Fibroblast of peridontal ligament (primary cell): ENCODE data around the gene LRRFIP1.

ENCODE experiments used
- DNase-seq: peaks from one replicate; pipeline ENCODE4 v3.0.0-alpha.2; 2010; ENCODE audit errors: extremely low read depth

The LRRFIP1 gene

DNA sequence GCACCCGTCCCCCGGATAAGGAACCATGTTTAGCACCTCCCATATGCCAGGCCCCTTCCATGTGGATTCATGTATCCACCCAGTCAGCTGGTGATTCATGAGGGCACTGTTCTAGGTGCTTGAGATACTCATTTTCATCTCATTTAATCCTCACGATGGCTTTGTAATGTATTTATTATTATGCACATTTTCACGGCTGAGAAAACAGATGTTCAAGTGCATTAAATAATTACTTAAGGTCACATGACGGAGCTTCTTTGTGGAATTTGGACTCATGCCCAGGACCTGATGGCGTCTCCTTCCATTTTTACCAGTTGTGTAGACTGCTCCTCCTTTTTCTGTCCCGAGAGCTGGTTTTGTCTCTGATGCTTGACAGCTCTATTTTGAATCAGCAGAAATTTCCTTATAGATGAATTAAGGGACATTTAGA is 99.0 kb downstream of the LRRFIP1 start:
- peak; percentile 40 for DNase-seq

DNA sequence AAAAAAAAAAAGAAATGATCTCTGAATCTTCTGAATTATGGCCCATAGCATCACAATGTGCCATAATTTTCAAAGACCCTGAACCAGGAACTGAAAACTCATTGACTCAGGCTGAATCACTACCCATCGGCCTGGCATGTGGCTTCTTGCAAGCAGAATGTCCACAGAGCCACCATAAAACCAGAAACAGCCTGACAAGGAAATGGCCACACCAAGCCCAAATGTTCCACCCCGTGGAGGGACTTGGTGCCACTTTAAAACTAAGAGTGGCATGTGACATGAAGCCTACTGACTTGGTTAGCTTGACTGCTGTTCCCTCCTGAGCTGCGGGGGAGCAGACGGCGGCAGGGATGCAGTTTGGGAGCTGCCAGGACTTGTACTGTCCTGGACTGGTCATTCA is 100.0 kb downstream of the LRRFIP1 start:
- no peak for DNase-seq

DNA sequence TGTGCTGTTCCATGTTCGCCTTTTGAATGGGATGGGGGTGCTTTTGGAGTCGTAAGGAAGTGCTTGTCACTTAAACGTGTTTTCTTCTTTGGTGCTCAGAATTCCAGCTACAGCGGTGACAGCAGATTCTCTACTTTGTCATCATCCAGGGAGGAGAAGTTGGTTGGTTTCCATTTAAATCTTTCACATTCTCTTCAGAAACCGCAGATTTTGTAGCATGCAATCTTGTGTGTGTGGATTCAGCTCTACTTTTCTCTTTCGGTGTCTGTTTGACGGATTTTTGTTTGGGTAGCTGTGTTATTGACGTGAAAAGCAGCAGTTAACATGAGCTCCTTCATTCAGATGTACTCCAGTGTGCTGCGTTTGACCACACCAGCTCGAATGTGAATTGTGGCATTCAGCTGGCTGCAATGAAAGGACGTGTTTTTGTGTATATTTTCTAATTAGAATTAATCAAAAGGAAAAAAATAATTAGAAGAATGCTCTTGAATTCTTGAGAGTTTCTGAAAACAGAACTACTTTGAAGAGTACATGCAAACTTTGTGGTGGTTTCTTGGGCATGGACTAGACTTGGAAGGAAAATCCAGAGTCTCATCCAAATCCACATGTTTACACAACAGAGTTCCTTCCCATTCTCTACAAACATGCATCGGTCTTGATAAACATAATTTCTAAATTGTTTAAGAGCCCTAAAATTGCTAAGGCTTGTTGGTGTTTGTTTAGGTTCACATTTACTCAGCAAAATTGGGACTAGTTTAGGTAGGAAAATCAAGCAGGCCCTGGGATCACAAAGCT is 102.5 kb downstream of the LRRFIP1 start:
- DNase-seq, result peak; percentile 94

DNA sequence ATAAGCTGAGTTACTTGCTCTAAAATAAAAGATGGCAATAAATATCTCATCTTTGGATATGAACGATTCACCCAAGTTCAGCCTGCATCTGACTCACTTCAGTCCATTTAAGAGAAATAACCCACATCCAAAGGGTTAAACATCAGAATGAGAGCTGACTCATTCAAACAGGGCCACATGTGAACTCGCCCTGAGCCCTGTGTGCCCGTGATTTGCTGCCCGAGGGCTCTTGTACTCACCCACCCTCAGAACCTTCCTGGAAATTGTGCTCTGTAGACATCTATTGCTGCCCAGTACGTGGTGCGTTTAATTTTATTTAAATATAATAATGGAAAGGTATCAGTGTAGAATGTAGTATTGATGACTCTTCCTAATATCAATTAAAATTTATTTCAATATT is 104.3 kb downstream of the LRRFIP1 start:
- DNase-seq, result peak; percentile 67

DNA sequence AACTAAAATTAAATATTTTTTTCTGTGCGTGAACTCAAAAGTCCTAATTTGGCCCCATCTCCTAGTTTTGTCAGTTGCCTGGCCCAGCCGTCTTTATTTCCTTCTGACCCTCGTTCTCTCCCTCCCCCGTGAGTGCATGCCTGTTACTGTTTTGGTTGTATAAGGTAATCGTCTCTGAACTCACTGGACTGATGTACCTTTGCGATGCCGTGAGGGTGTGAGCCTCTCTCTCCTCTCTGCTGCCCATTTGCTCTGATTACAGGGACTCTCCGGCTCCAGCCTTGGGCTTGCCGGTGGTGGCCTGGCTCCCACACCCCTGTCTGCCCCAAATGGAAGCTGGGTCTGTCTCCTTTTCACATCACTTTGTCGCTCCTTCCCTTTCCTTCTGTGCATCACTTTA is 104.7 kb downstream of the LRRFIP1 start:
- DNase-seq, result no peak

DNA sequence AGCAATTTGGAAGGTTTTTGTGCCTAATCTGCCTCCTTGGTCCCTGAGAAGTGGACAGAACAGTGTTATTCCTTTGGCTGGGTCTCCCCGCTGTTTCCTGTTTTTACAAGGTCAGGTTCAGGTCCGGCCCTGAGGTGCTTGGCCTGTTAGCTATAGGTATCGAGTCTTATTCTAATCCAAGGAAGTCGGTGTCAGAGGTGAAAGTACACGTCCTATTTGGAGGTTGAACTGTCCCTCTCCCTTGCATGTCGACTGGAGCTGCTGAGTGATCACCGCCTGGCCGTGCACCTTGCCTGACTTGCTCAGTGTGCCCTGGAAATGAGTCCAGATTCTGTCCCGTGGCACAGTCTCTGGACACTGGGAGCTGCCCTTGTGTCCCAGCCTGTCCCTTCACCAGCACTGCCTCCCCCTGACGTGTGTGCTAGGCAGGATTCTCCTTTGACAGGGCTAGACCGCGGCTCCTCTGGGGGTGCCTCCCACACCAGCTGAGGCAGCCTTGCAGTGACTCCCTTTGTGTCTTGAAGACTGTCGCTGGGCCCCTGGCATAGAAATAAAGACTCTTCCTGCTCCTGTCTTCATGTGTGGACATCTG is 105.5 kb downstream of the LRRFIP1 start:
- no peak for DNase-seq

DNA sequence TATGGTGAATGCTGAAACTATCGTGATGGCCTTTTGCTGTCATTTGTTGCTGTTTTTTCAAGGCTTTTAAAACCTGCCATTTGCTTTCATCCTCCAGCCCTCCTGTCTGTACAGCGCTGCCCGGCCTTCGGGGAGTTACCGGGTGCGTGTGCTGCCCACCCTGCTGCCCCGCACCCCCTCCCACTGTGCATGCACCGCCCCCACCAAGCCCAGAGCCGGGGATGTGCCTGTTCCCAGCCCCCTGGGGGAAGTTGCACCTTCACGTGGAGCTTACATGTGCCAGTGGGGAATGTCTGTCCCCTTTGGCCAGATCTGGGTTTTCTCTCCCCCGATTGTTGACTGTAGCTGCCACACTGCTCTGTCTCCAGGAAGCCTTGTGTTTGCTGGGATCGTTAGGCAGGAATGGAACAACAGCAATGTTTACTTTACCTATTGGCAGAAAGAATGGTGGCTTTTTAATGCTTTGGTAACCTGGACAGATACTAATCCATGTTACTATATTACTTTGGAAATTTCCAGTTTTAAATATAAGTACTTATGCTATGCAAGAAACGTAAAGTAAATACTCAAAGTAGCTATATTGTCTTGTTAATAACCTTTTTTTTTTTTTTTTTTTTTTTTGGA is 106.4 kb downstream of the LRRFIP1 start:
- no peak for DNase-seq

DNA sequence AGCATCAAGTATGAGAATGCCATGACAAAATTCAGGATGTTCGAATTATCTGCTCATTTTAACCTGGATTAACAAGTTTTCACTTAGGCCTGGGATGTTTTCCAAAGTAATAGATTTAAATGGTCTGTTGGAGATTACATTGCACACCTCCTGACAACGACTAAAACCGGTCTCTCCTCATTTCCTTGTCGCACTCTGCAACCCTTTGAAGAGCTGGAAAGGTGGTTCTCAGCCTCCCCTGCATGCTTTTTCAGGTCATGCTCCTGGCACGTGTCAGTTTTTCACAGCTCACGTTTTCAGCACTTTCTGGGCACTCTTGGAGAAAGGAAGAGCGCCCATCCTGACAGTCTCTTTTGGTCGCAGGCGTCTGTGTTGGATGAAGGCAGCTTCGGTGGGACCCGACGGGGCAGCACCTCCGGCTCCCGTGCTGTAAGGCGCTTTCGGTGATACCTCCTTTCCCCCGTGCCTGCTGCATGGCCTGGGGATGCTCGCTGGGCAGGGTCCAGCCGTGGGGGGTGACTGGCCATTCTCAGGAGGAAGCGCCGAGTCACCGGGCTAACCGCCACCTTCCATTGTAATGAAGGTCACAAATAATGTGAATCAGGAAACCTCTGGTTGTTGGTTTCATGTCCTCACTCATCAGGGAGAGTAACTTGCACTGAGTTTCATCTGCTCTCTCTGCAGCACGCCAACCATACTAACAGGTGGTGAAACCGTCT is 107.7 kb downstream of the LRRFIP1 start:
- DNase-seq, result no peak

DNA sequence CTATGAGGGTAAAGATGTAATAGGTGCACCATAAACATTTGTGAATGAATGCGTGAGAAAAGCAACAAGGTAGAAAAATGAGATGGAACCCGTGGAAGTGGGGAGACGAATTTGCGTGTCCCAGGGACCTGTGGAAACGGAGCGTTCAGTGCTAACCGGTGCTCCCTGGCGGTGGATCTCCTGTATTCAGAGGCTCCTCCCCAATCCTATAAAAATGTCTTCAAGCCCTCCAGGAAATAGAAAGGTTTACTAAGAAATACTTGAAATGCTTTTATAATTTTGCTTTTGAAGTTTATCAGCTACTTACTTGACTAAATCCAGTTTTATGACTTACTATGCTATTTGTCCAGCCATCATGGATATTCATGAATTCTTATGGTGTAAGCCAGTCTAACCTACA is 108.4 kb downstream of the LRRFIP1 start:
- no peak for DNase-seq

DNA sequence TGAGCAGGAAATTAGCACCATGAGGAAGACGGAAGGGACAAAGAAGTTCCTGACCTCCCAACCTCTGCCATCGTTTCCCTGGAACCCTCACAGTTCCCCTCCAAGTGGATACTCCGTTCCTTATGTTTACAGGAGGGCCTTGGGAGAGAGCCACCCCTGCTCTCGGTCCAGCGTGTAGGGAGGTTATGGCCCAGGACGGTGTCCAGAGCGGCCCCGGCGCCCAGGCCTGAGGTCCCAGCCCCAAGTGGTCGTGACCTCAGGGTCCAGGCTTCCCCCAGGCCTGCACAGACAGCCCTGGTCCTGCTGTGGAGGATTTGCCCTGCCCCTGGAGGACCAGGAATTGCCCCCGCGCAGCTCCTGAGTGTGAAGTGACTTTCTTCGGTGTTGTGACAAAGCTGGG is 109.4 kb downstream of the LRRFIP1 start:
- no peak for DNase-seq

DNA sequence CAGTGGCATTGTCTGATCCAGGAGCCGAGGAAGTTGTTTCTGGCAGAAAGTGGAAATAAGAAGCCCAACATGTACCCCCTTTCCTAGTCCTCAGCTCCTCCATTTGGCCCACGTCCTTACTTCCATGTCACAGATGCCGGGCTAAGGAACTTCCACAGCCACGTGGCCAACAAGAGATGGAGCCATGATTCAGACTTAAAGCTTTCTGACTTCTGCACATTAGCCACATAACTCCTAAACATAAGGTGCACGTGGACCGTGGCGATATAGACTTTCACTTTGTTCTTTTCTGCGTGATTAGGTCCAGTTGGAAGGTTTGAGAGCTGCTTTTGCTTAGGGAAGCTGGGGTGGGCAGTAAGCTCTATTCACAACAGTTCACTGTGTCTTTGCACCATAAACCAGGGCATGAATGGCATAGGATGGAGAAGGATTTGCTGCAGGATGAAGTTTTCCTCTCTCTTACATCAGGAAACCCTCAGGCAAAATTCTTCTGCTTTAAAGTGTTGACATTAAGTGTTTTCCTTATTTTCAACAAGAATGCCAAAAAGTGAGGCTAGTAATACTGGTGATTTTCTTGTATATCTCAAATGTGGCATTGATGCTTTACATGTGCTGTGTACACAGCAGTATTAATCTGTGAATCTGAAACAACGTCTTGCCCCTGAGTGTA is 109.9 kb downstream of the LRRFIP1 start:
- DNase-seq, result no peak

DNA sequence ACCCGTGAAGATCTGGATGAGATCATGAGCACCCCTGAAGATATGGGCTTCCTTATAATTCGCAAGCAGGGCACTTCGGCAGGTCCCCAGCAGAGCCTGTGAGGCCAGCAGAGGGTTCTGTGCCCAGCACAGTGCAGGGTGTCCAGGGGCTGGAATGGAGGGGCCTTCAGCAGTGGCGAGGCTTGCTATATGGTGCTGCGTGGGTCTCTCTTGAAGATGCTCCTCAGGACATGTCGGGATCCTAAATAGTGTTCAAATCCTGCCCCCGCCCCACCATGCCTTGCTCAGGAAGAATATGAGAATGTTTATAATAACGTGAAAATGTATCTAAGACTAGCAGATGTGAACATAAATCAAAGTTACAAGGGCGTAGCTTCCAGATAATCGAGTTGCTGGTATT is 110.9 kb downstream of the LRRFIP1 start:
- DNase-seq, result no peak

DNA sequence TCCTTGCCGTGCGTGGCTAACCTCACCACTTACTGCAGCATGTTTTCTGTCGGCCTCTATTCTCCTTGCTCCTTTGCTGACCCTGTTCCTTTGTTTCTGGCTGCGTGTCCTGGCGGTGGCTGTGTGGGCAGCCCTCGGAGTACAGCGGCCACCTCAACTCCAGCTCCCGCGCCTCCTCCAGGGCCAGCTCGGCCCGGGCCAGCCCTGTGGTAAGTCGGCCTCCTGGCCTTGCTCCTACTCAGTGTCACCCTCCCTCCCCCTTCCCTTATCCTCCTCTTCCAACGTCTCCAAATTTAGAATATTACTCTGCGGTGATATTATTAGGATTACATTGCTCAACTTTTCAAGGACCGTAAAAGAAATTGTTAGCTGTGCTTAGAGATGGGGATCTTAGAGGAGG is 111.7 kb downstream of the LRRFIP1 start:
- no peak for DNase-seq

DNA sequence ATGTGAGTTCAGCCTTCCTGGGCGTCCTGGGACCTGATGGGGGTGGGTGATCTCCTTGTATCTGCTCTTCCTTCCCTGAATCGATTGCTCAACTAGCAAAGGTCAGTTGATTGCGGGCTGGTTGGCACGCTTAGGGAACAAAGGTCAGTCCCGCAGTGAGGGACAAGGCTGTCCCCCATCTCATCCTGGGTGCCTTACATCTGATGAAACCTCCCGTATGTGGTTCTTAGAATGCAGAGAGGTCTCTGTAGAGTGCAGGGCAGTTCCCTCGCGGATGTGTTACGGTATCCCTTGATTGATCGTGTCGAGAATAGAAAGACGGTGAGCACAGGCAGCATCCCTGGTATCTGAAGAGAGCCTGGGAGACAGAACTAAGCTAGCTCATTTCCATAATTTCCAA is 114.8 kb downstream of the LRRFIP1 start:
- no peak for DNase-seq

DNA sequence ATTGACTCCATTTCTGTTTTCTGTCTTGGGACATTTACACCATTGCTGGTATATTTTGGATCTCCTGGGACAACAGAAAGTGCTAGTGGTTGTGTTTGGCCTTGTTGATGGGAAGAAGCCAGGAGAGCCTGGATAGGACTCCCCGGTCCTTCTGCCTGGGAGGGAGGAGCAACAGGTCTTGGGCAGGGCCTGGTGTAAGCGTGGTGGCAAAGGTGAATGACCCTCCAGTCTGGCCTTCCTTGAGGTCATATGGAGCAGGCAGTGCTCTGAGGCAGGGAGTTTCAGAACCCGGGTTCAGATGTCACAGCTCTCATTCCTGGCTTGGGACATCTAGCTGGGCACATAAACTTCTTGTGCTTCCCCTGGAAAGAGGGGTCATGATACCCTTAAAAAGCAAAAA is 115.2 kb downstream of the LRRFIP1 start:
- DNase-seq, result no peak

DNA sequence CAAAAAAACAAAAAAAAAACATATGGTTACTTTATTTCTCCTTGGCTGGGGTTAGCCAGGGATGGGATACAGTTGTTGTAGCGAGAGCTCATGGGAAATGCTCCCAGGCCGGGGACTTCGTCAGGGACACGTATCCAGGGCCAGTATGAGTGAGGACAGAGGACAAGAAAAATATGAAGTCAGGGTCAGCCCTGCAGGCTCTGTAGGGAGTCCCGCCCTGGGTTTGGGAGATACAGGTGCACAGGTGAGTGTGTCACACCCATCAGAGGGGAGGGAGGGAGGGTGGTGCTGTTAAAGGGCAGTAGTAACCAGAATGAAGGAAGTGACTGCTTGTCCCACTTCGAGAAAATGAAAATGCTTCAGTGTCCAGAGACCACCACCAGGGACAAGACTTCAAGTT is 115.6 kb downstream of the LRRFIP1 start:
- DNase-seq, result no peak

DNA sequence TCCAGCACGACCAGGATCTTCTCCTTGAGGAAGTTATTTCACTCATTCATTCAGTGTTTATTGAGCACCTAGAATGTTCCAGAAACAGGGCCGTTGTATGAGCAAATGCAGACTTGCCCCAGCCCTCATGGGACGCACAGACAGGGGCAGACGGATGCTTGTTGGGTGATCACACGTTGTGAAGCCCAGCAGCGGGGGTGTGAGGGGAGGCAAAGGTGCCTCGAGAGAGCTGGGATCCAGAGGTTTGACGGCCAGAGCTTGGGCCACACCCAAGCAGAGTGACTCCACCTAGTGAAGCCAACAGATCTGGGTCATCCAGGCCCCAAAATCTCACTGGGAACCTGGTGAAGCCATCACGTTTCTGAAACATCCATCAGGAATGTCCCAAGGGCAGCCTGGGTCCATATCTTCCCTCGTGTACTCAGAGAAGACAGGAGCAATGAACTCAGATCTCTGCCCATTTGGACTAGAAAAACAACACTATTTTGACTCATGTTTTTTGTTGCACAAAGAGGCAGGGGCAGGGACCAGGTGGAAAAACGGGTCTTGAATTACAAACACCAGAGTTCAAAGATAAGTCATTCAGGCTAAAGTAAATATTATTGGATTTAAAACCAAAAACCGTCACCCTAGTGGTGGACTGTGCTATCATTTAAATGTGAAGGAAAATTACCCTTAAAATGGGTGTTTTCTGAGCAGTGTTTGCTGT is 116.3 kb downstream of the LRRFIP1 start:
- peak; percentile 33 for DNase-seq

DNA sequence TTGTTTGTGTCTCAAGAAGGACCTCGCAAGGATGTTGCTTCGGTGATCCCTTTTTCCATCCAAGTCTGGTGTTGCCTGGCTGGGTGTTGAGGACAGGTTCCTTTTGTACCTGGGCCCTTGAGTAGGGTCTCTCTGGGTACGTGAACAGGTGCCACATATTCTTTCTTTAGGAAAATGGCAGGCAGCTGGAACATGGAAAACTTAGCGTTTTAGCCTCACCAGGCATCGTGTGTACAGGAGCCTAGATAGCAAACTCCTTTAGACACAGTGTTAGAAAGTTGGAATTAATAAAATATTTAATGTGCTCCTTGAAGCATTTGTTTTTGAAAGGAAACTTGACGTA is 116.9 kb downstream of the LRRFIP1 start:
- no peak for DNase-seq

DNA sequence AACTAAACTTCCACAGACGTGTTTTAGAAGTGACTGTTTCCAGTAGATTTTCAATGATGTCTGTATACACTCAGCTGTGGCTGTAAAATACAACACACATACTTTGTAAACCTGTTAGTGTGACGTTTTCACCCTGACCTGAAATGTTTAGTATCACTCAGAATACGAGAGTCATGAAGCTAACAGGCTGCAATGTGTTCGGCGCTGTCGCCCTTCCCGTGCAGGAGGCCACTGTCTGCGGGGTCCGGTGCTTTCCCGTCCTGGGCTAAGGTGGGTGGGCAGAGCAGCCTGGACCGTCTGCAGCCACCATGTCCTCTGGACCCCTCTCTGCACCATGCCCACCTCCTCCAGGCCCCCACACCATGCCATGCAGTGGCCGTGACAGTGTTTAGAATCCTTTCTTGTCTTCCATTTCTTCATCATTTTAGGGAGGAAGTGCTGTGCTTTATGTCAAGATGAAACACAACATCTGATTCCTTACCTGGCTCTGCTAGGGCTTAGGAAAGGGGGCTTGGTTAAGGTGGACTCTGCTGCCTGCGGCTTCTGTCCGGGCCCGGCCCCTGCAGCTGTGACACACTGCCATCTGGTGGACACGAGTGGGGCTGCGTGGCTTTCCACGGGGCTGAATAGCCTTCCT is 117.3 kb downstream of the LRRFIP1 start:
- DNase-seq, result peak; percentile 65

DNA sequence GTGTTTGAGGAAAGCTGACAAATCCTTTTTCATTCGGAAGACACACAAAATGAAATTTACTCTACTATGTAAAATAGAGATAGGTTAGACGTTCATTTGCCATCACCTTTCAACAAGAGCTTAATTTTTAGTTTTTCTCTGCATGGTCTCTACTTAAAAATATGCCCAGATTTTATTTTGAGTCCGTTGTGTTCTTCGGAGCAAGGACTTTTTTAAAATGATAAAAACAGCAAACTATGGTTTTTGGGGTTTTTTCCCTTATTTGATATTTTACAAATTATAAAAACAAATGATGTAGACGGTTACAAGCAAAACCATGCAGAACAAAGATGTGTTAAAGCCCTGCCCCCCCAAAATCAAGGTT is 117.8 kb downstream of the LRRFIP1 start:
- no peak for DNase-seq
